ENCODE data around the gene ARHGAP9.

DNA sequence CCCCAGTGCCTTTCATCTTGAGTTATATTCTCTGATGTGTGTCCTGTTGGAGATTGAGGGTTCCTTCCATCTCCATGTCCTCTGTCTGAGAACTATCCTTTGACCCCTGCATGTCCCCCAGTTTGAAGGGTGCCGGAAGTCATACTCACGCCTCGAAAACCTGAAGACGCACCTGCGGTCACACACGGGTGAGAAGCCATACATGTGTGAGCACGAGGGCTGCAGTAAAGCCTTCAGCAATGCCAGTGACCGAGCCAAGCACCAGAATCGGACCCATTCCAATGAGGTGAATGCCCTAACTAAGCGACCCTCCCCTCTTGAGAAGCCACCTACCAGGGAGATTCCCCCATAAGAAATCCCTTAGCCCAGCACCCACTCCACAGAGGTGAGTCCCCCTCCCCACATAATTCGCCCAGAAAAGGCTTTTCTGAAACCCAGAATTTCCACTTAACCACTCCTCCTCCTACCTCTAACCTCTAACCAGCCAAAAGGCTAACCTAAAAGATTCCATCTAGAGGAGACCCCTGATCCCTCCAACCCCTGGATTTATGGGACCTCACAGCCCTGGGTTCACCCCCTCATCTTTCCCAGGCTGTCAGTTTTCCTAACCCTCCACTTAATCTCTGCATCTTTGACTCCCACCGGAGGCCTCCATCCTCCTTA is 12.3 kb downstream of the ARHGAP9 start:
- no peak for TF ChIP-seq EZH2phosphoT487 (conservative IDR thresholded peaks at IDR 0.05; ENCODE audit: low read length)
- TF ChIP-seq, protein P1, sequence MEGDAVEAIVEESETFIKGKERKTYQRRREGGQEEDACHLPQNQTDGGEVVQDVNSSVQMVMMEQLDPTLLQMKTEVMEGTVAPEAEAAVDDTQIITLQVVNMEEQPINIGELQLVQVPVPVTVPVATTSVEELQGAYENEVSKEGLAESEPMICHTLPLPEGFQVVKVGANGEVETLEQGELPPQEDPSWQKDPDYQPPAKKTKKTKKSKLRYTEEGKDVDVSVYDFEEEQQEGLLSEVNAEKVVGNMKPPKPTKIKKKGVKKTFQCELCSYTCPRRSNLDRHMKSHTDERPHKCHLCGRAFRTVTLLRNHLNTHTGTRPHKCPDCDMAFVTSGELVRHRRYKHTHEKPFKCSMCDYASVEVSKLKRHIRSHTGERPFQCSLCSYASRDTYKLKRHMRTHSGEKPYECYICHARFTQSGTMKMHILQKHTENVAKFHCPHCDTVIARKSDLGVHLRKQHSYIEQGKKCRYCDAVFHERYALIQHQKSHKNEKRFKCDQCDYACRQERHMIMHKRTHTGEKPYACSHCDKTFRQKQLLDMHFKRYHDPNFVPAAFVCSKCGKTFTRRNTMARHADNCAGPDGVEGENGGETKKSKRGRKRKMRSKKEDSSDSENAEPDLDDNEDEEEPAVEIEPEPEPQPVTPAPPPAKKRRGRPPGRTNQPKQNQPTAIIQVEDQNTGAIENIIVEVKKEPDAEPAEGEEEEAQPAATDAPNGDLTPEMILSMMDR (IDR thresholded peaks at IDR 0.05; ENCODE audit: insufficient read depth, low read length, poor library complexity, severe bottlenecking) = no peak

Measured in SU-DHL-6 (cell line).